MCF 10A (cell line): ENCODE measurements around the gene SEMA5A. TPM values are rescaled to one million over a fixed set of nuclear protein-coding genes. Genes with fewer than 3 reads are reported as not detected.

Source experiments
- BruUV-seq: library from RNA; stranded (reverse); fragments of 400-500 nt; replicated peaks from 2 replicates; lab custom pipeline; 2021; lab: Mats Ljungman, UMichigan
- CTCF ChIA-PET: fragments of 300-600 bp; sonication (Branson Sonifier 250); formaldehyde crosslinking; extraction: SDS; loops from one replicate; lab custom pipeline; 2021; ENCODE audit warnings: antibody characterized with exemption, inconsistent platforms; lab: Yijun Ruan, JAX
- POLR2A ChIA-PET: fragments of 300-600, 350-650 bp; sonication (Branson Sonifier 250); formaldehyde crosslinking; extraction: SDS; loops from one replicate; lab custom pipeline; 2020; ENCODE audit warnings: antibody characterized with exemption, inconsistent platforms; lab: Yijun Ruan, JAX
- DNase-seq: peaks from one replicate; pipeline ENCODE4 v3.0.0-alpha.2; 2018; ENCODE audit not compliant: unreplicated experiment
- H3K27ac Mint-ChIP-seq: one replicate; pipeline ENCODE4 v1.8.0; 2022; ENCODE audit warnings: mild to moderate bottlenecking, low read depth, mixed read lengths; ENCODE audit not compliant: unreplicated experiment
- H3K27me3 Mint-ChIP-seq: one replicate; pipeline ENCODE4 v1.8.0; 2022; ENCODE audit warnings: mixed read lengths; ENCODE audit not compliant: insufficient read depth, unreplicated experiment
- H3K36me3 Mint-ChIP-seq: one replicate; pipeline ENCODE4 v1.8.0; 2022; ENCODE audit warnings: mild to moderate bottlenecking, moderate library complexity, mixed read lengths; ENCODE audit not compliant: insufficient read depth, unreplicated experiment
- H3K4me1 Mint-ChIP-seq: one replicate; pipeline ENCODE4 v1.8.0; 2022; ENCODE audit warnings: mixed read lengths; ENCODE audit not compliant: insufficient read depth, unreplicated experiment
- H3K4me3 Mint-ChIP-seq: one replicate; pipeline ENCODE4 v1.8.0; 2022; ENCODE audit warnings: mild to moderate bottlenecking, moderate library complexity, mixed read lengths; ENCODE audit not compliant: unreplicated experiment
- H3K9me3 Mint-ChIP-seq: one replicate; pipeline ENCODE4 v1.8.0; 2022; ENCODE audit warnings: mixed read lengths; ENCODE audit not compliant: unreplicated experiment
- intact Hi-C: fragments of 100-400 bp; cut with micrococcal nuclease; formaldehyde crosslinking; loops from 2 replicates; pipeline ENCODE4 v1.14.1; 2022
- total RNA-seq: library from RNA; stranded (reverse); gene quantifications from 2 replicates; pipeline ENCODE4 v1.2.3, GENCODE V29; 2022
- TF ChIP-seq, protein P1 (sequence below): fragments of 200-600 bp; IDR thresholded peaks from one replicate; pipeline ENCODE4 v1.8.0; 2022; ENCODE audit warnings: antibody characterized with exemption, mild to moderate bottlenecking; ENCODE audit not compliant: unreplicated experiment

SEMA5A gene
- total RNA-seq, 1 experiment from 2014 or later = 1.2 TPM

DNA sequence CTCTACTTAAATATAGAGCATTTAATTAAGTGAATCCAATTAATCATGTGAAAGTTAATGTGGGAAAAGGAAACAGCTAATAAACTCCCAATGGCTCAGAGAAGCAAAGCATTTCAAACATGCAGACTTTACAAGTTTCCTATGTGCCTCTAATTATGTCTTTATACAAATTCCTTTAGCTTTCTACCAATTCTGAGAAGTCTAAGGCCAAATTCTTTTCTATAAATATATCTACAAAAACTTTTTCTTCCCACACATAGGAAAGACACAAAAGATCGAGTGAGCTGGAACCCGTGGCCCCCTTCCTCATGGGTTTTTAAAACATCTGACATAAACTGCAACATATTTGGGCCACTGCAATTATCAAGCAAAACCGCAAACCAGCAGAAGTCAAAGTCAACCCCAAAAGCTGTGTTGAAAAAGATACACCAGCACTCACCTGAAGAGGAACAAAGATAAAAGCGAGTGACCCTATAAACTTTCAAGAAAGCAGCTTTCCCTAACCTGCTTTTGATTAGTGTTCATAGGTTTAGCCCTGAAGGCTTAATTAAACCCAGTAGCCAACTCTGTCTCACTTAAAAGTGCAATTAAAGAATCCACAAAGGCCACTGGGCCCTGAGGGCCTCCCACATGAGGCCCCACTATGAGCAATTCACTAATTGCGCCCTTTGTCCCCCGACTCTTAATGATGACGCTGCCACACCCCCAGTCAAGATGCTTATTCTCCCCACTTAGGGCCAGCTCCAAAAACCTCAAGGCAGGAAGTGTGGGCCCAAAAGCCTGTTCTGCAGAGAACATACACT, 12.1 kb downstream of the SEMA5A start:
- intact Hi-C loops = no loop called here
- Mint-ChIP-seq H3K27me3 (no peaks in the 10 kb centered on the region), H3K4me3 (no peak overlapping the region), H3K4me1 (no peaks in the 10 kb centered on the region), H3K36me3 (no peaks in the 10 kb centered on the region), H3K27ac (no peak overlapping the region), H3K9me3 (no peaks in the 10 kb centered on the region)
- POLR2A ChIA-PET = interaction anchor here (0.6 kb wide), 1 partner anchor 22 kb away, joined by 3 read pairs; no protein-coding TSS in a partner anchor
- no TSS peak for BruUV-seq
- TF ChIP-seq, protein P1, sequence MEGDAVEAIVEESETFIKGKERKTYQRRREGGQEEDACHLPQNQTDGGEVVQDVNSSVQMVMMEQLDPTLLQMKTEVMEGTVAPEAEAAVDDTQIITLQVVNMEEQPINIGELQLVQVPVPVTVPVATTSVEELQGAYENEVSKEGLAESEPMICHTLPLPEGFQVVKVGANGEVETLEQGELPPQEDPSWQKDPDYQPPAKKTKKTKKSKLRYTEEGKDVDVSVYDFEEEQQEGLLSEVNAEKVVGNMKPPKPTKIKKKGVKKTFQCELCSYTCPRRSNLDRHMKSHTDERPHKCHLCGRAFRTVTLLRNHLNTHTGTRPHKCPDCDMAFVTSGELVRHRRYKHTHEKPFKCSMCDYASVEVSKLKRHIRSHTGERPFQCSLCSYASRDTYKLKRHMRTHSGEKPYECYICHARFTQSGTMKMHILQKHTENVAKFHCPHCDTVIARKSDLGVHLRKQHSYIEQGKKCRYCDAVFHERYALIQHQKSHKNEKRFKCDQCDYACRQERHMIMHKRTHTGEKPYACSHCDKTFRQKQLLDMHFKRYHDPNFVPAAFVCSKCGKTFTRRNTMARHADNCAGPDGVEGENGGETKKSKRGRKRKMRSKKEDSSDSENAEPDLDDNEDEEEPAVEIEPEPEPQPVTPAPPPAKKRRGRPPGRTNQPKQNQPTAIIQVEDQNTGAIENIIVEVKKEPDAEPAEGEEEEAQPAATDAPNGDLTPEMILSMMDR = no peak
- CTCF ChIA-PET = interaction anchor here (0.9 to 1.4 kb wide), 3 partner anchors 10 to 20 kb away, joined by 3 to 4 read pairs (median 3); no protein-coding TSS in a partner anchor
- DNase-seq = no peak

DNA sequence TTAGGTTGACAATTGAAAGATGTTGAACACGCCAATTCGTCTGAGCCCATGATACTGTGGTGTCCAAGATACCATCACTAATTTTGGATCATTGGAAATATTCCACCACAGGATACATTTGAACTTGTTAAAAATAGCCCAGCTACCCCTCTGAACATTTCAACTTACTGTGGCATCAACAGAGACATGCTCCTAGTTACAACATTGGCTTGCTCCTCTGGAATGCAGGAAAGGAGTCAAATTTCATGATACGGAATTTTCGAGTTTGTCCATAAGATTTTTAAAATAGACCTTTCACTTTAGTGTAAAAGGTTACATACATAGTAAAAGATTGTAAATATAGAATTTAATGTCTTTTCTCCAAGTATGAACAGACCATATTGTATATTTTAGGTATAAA, 12.8 kb downstream of the SEMA5A start:
- no peaks in the 10 kb centered on the region for H3K27me3 Mint-ChIP-seq
- TF ChIP-seq, protein P1 = no peak
- ChIA-PET CTCF (no interaction called here), POLR2A (no interaction called here)
- no peak overlapping the region for H3K4me3 Mint-ChIP-seq
- no peak overlapping the region for H3K27ac Mint-ChIP-seq
- H3K4me1 Mint-ChIP-seq = no peaks in the 10 kb centered on the region
- no TSS peak for BruUV-seq
- intact Hi-C loops = no loop called here
- H3K36me3 Mint-ChIP-seq = no peaks in the 10 kb centered on the region
- H3K9me3 Mint-ChIP-seq = no peaks in the 10 kb centered on the region
- DNase-seq = no peak

DNA sequence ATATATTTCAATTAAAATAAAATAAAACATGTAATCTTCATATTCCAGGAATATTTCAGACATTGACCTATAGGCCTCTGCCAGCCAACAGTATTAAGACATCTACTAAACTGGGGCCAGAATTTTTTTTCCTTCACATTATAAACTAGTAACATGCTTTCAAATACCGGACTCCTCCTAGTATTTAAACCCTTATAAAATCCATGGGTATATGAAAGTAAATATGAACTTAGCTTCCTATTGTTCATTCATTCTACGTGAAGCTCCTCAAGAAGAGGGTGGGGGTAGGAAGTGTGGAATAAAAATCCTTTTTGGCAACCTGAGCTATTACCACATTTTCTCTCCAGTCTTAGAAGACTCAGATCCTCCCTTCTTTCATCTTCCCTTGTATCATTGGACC, 16.4 kb downstream of the SEMA5A start:
- Mint-ChIP-seq H3K9me3 (no peaks in the 10 kb centered on the region), H3K4me3 (no peak overlapping the region), H3K36me3 (no peaks in the 10 kb centered on the region), H3K4me1 (no peaks in the 10 kb centered on the region), H3K27me3 (no peaks in the 10 kb centered on the region), H3K27ac (no peak overlapping the region)
- ChIA-PET POLR2A (interaction anchor here (0.7 kb wide), 1 partner anchor 119 kb away, joined by 3 read pairs; no protein-coding TSS in a partner anchor), CTCF (interaction anchor here (0.6 to 2.1 kb wide), 2 partner anchors 15 to 171 kb away, joined by 3 to 14 read pairs; no protein-coding TSS in a partner anchor)
- no peak for DNase-seq
- intact Hi-C loops = no loop called here
- BruUV-seq = no TSS peak
- TF ChIP-seq, protein P1 = no peak

DNA sequence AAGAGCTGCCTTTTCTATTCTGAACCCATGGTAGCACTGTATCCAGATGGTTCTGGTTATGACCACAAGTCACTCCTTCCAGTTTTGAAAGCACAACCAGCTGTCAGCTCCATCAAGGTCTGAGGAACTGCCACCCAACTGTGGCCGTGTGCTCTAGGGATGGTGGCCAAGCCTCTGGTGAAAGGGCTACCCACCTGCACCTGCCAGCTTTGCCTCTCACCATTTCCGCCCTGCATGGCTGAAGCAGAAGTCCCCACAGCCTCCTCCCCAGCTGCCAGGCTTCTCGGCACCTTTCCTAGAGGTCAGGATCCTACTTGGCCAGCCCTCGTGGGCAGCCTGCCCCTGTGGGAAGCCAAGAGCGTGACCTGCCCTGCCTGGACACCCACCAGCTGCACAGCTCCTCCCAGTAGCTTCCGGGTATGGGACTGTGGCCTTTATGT, 16.8 kb downstream of the SEMA5A start:
- ChIA-PET CTCF (interaction anchor here (2.1 kb wide), 1 partner anchor 16 kb away, joined by 14 read pairs; no protein-coding TSS in a partner anchor), POLR2A (no interaction called here)
- intact Hi-C loops = no loop called here
- DNase-seq = no peak
- Mint-ChIP-seq H3K27me3 (no peaks in the 10 kb centered on the region), H3K4me1 (no peaks in the 10 kb centered on the region), H3K27ac (no peak overlapping the region), H3K36me3 (no peaks in the 10 kb centered on the region), H3K4me3 (no peak overlapping the region), H3K9me3 (no peaks in the 10 kb centered on the region)
- TF ChIP-seq, protein P1 = no peak
- BruUV-seq = no TSS peak
